HFF-Myc (cell line): Measurements from ENCODE around the gene MTM1.

Experiments used
- DNase-seq: peaks from one replicate; pipeline ENCODE4 v3.0.0-alpha.2; 2011; ENCODE audit warnings: low read depth; ENCODE audit errors: extremely low read depth
- H3K4me3 ChIP-seq: replicated peaks from 2 replicates; pipeline ENCODE4 v1.5.1; 2011; ENCODE audit warnings: low read depth, mild to moderate bottlenecking, control low read depth, low read length
- TF ChIP-seq, protein P1 (sequence below): IDR thresholded peaks from 2 replicates; pipeline ENCODE4 v1.5.1; 2012; ENCODE audit warnings: mild to moderate bottlenecking, low read depth, low read length, control low read depth; ENCODE audit errors: missing control alignments

MTM1 gene

DNA sequence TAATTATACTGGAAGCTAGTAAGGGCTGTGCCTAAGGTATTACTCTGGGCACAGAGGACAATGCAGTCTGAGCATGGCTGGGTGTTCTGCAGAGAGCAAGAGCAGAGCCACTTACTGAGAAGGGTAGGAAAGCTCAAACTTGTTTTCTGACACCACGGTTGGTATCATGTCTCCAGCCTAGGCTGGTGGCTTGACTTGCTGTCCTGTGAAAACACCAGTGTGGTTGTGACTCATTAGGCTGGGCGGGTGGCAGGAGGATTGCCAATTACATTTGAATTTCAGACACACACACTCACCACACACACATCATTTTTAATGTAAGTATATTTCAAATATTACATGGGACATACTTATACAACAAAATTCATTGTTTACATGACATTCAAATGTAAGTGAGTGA, 19.7 kb upstream of the MTM1 start:
- no peak overlapping the region for H3K4me3 ChIP-seq
- TF ChIP-seq, protein P1, sequence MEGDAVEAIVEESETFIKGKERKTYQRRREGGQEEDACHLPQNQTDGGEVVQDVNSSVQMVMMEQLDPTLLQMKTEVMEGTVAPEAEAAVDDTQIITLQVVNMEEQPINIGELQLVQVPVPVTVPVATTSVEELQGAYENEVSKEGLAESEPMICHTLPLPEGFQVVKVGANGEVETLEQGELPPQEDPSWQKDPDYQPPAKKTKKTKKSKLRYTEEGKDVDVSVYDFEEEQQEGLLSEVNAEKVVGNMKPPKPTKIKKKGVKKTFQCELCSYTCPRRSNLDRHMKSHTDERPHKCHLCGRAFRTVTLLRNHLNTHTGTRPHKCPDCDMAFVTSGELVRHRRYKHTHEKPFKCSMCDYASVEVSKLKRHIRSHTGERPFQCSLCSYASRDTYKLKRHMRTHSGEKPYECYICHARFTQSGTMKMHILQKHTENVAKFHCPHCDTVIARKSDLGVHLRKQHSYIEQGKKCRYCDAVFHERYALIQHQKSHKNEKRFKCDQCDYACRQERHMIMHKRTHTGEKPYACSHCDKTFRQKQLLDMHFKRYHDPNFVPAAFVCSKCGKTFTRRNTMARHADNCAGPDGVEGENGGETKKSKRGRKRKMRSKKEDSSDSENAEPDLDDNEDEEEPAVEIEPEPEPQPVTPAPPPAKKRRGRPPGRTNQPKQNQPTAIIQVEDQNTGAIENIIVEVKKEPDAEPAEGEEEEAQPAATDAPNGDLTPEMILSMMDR = no peak
- DNase-seq = no peak

DNA sequence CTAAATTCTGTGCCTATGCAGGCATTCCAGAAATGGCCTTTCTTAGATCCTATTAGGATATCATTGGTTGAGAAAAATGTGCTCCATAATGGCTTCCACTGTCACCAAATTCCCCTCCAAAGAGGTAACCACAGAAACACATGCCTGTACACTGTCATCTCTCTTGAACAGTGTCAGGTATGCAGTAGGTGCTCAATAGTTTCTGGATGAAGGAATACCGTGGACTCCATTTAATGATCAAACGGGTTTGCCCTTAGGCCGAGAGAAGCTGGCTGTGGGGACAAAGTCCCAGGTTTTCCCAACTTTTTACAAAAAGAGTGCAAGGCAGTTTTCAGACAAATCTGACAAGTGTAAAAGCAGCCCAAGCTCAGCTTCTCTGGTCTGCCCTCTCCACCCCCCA, 16.5 kb upstream of the MTM1 start:
- TF ChIP-seq, protein P1 = no peak
- H3K4me3 ChIP-seq = no peak overlapping the region
- no peak for DNase-seq

DNA sequence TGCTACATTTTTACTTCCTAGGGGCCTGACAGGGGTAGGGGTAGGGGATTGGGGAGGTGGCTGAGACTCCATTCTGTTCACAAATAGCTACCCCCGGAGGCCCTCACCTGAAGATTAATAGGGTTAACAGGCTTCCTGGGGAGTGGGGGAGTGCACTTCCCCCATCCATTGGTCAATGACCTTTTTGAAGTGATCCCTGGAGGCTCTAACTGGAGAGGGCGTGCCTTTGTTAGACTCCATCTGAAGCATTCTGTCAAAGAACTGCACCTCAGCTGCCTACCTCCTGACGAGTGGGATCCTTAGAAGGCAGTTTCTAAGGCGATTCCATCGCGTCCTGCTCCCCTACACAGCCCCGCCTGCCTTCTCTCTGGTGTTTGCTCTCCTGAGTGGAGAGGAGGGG, 10.0 kb upstream of the MTM1 start:
- DNase-seq = no peak
- TF ChIP-seq, protein P1 = no peak
- no peak overlapping the region for H3K4me3 ChIP-seq

DNA sequence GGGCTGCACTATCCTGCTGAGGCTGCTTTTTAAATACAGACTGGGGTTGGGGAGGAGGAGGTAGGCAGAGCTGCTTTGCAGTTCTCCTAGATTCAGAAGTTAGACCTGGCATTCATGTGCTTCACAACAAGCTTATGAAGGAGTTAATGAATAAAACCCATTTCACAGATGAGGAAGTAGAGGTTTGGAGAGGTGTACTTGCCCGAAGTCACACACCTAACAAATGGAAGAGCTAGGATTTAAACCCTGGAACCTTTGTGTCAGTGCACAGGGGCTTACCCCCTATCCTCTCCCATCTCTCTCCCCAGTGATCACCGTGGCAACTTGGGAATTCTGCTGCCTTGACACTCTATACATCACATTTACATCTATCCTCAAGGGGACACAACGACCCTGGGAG, 3.6 kb upstream of the MTM1 start:
- no peak for DNase-seq
- TF ChIP-seq, protein P1 = no peak
- no peak overlapping the region for H3K4me3 ChIP-seq

DNA sequence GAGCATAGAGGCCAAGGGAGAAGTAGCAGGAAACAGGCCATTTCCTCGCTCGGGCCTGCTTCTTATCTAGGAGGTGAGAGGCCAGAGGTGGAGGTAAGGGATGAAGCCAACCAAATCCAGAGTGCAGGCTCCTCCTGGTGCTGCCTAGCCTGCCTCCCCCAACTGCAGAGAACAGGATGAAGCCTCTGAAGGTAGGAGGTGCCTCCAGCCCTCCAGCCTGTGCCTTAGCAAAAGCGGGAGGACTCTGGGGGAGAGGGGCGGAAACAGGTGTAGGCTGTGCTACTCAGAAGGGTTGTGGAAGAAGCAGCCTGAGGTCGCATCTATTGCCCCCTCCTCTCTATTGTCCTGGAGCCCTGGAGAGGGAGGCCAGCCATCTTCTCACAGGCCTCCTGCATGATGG, 2.9 kb upstream of the MTM1 start:
- TF ChIP-seq, protein P1 = no peak
- H3K4me3 ChIP-seq = no peak overlapping the region
- no peak for DNase-seq

DNA sequence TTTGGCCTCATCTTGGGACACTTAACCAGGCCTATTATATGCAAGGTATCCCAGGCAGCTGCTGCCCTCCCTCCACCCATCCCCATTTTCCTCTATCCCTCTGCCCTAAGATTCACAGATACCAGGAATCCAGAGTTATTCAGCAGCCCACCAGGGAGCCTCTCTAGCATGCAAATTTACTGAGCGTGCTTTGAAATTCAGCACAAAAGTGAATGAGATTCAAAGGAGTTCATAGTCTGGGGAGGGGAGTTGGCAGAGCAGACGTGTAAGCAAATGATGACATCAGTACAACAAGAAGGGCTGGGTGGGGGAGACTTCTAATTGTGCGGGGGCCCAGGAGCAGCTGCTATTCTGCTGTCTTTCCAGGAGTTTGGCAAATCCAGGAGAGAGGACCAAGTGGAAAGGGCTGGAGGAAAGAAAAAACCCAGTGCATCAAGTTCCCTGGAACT, 1.7 kb upstream of the MTM1 start:
- TF ChIP-seq, protein P1 = no peak
- no peak overlapping the region for H3K4me3 ChIP-seq
- DNase-seq = no peak

DNA sequence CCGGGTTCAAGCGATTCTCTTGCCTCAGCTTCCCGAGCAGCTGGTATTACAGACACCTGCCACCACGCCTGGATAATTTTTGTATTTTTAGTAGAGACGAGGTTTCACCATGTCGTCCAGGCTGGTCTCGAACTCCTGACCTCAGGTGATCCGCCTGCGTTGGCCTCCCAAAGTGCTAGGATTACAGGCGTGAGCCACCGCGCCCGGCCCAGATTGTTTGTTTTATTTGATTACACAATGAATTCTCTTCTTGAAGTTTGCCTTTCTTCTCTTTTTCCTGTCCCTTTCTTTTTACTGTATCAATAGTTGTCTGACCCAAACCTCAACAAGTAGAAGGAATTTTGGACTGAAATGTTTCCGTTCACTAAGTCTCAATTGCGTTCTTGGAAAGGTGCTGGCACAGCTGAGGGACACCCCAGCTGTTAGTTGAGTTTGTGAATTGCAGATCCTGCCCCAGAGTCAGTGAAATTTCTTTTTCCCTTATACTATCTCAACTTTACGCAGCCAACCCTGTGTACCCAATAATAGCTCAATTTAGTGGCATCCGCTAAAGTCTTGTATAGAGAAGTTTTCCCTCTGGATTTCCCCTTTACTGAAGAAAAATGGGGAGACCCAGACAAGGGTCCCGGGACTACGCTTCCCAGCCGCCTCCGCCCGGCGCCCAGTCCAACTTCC, 639 bp upstream of the MTM1 start:
- DNase-seq = no peak
- peak overlapping the region; percentile 7; the same call in 1 of the 2 replicates for H3K4me3 ChIP-seq
- TF ChIP-seq, protein P1 = no peak
